HuH-7 (cell line): ENCODE measurements around the gene BTD.

ENCODE experiments used
- DNase-seq: peaks from one replicate; pipeline ENCODE4 v3.0.0; 2011; ENCODE audit warnings: low spot score

The BTD gene, protein sequence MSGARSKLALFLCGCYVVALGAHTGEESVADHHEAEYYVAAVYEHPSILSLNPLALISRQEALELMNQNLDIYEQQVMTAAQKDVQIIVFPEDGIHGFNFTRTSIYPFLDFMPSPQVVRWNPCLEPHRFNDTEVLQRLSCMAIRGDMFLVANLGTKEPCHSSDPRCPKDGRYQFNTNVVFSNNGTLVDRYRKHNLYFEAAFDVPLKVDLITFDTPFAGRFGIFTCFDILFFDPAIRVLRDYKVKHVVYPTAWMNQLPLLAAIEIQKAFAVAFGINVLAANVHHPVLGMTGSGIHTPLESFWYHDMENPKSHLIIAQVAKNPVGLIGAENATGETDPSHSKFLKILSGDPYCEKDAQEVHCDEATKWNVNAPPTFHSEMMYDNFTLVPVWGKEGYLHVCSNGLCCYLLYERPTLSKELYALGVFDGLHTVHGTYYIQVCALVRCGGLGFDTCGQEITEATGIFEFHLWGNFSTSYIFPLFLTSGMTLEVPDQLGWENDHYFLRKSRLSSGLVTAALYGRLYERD

DNA sequence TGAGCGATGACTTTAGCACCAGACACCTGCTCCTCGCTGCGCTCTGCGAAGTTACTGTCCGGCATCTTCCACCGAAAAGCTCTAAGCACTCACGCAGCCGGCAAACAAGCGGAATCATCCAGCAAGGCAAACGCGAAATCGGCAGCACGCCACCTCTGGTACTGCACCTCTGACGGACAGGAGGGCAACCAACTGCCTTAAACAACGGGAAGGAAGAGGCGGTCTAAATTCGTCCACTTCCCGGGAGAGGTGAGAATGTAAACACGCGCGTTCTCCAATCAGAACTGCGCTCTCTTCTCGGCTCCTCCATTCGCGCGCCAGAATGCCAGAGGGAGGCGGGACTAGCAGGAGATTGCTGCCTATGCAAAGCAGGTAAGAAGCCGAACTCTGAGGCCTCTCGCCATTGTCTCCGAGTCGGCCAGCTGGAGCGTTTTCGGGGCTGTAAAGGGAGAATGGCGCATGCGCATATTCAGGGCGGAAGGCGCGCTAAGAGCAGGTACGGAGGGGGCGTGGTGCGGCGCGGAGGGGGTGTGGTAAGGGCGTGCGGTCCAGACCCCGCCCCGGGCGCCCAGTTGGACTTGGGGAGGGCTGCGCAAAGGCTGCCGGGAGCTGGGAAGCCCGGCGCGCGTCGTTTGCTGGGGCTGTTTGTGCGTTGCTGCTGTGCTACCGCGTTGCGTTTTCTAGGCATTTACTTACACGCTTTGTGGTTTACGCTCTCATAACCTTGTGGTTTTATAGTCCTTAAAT lies at the start of gene BTD, which contains the start of gene HACL1:
Gene BTD, plus strand, starts transcription at position 347 of the 747 bp plus-strand sequence. CDS start 33,695 bp downstream, outside the sequence.
Gene HACL1, minus strand, starts transcription at position 171 of the 747 bp plus-strand sequence. Its CDS starts 106 bp downstream, at position 65.
- peak; percentile 97 for DNase-seq

DNA sequence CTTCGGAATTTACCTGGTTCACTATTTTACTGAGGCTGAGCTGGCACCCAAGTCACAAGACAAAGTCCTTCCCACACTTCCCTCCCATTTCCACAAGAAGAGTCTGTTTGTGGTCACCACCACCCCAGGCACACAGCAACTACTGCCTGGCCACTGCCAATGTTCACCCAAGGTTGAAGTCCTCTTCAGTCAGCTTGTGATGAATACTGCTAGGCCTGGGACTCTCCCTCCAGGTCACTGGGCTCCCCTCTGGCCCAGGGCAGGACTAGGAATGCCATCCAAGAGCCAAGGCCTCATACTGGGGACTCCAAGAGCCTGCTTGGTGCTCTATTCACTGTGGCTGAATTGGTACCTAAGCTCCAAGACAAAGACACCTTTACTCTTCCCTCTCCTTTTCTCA lies 49.6 kb upstream of the BTD start:
- no peak for DNase-seq

DNA sequence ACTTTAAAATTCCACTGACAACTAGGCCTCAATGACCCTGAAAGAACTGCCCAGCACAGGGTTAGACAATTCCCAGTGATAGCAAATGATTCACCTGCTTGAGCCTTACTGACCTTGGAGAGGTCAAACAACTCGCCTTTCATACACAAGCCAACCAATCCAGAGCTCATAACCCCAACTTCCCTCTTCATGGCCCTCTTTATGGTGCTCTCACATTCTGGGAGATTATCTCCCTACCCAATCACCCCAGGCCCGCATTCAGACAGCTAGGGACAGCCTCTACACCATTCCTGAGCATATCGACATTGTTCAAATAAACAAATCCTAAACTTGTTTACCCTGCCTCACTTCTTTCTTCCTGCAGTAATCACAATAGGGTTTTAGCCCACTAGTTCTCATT lies 47.8 kb upstream of the BTD start:
- DNase-seq, result peak; percentile 46

DNA sequence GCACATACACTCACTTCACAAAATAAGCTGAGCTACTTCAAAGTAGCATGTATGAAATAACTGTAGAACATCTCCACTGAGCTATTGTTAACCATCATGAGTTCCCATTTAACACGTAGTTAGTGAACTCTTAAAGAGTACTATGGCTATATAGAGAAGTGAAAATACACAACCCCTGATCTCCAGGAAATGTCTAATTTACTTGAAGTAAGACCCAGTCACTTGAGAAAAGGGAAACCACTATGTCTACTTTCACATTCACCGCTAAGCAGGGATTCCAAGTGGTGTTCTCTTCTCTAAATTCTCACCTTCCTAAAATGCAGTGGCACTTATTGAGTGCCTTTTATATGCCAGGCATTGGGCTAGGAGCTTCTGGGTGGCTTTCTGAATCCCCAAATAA lies 45.0 kb upstream of the BTD start:
- no peak for DNase-seq

DNA sequence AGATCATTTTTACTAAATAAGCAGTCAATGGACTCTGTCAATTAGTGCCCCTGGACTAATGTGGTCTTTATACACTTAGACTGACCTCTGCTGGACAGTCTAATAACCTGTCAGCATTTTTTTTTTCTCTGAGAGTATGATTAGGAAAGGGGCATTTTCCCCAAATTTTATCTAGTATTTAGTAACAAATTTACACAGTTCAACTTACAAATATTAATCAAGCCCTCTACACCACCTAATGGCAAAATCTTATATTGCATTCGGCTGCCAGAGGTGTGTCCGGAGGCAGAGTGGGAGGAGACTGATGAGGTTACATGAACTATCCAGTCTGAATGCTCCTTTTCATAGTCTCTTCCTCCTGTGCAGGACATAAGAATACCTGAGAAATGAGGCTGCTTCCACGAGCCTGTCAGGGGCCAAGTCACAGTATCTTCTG lies 44.0 kb upstream of the BTD start:
- DNase-seq, result peak; percentile 64

DNA sequence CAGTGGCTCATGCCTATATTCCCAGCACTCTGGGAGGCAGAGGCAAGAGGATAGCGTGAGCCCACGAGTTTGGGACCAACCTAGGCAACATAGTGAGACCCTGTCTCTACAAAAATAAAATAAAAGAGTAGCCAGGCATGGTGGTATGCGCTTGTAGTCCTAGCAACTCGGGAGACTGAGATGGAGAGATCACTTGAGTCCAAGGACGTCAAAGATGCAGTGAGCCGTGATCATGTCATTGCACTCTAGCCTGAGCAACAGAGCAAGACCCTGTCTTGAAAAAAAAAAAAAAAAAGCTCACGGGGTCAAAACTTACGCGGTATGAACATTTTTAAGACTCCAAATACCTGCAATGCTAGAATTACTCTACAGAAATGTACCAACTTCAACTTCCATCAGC lies 43.0 kb upstream of the BTD start:
- no peak for DNase-seq

DNA sequence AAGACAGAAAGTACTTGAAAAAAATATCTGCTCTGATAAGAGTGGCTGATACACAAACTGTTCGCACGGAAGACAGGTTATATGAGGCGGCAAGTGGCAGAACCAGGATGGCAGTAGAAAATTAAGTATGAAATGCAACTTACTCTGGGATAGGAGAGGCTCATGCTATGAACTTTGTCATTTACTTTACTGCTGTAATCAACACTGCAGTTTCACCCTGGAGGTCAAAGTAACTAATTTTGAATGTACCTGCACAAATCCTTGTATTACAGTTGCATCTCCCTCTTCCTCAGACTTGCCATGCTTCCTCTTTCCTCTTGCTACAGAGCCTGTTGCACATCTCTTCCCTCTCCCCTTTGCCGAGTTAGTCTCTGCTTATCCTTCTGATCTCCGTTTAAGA lies 39.0 kb upstream of the BTD start:
- no peak for DNase-seq

DNA sequence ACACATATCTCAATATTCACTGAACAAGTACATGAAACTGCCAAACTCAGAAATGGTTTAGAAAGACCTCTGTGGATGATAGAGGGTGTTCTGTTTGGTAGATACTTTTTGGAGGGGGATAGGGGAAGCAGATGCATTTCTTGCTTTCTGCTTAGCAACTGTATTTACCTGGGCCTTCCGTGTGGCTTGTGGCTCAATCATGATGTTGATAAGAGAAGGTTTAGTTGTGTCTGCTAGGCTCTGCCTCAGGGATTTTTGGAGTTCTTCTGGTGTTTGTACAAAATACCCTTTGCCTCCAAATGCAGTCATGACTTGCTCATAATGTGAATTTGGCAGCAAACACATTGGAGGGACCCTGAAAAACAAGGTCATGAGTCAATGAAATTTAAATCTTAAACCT lies 38.4 kb upstream of the BTD start:
- no peak for DNase-seq

DNA sequence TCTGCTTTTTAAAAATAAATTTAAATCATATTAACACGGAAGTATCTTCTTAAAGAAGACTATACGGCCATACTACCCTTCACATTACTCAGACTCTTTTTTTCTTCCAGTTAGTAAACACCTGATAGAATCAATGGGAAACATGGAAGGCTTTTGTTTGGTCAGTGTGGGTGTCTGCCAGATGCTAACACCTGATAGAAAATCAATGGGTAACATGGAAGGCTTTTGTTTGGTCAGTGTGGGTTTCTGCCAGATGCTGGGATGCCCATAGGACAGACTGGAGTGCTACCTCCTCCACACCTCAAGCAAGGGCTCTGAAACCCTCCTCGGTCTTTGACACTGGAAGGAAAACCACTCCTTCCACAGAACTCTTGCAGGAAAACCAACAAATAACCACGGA lies 29.4 kb upstream of the BTD start:
- DNase-seq, result no peak

DNA sequence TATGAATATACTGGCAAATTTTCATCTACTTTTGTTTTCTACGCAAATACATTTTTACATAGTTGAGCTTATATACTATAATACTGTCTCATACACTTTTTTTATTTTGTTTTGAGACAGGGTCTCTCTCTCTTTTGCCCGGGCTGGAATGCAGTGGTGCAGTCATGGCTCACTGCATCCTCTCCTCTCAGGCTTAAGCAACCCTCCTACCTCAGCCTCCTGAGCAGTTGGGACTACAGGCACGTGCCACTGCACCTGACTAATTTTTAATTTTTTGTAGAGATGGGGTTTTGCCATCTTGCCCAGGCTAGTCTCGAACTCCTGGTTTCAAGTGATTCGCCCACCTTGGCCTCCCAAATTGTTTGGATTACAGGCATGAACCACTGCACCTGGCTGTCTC lies 26.1 kb upstream of the BTD start:
- no peak for DNase-seq

DNA sequence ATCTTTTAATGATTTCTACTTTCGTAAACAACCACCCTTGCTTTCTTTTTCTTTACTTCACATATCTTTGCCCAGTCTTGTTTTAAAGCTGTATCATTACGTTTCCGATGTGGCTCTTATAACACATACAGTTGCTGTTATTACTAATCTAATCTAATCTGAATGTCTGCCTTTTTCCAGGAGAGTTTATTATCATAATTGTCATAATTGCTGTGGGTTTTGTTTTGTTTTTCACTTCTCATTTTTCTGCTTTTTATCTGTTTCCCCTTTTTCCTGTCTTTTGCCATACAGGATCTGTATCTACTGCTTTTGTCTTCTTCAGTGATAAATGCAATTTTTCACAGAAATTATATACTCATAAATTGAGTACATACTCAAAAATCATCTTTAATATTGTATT lies 25.1 kb upstream of the BTD start:
- no peak for DNase-seq

DNA sequence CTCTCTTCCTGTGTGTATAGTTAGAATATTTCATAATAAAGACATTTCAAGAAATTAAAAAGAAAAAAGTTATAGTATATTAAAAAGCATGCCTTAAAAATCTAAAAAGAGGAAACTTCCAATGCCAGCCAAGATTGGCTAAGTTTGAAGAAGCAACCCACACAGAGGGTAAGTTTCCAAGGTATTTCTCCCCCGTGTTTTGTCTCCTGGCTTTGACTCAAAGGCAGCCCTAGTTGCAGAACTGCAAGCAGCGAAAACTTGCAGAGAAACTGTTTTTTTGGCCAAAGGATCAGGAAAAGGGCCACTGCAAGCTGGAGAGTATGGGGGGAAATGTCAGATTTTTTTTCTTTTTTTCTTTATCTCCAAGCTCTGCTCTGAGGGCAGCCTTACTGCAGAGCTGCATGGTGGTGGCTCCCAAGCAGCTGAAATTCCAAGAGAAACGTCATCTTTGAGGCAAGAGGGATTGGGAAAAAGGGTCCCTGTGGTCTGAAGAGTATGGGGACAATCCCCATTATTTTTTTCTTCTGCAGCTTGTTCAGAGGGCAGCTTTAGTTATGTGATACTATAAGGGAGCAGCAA lies 23.2 kb upstream of the BTD start:
- no peak for DNase-seq

DNA sequence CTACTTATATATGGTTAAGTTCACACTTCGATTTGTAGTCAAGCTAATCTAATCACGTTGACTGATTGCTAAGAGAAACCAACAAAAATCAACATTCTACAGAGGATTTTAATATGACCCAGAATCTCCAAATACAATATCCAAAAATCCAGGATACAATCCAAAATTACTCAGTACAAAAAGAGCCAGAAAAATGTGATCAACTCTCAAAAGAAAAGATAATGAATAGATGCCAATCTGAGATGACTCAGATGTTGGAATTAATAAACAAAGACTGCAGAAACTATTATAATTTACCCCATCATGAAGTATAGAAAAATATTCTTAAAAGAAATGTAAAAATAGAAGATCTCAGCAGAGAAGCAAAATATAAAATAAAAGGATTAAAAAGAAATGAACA lies 22.5 kb upstream of the BTD start:
- no peak for DNase-seq

DNA sequence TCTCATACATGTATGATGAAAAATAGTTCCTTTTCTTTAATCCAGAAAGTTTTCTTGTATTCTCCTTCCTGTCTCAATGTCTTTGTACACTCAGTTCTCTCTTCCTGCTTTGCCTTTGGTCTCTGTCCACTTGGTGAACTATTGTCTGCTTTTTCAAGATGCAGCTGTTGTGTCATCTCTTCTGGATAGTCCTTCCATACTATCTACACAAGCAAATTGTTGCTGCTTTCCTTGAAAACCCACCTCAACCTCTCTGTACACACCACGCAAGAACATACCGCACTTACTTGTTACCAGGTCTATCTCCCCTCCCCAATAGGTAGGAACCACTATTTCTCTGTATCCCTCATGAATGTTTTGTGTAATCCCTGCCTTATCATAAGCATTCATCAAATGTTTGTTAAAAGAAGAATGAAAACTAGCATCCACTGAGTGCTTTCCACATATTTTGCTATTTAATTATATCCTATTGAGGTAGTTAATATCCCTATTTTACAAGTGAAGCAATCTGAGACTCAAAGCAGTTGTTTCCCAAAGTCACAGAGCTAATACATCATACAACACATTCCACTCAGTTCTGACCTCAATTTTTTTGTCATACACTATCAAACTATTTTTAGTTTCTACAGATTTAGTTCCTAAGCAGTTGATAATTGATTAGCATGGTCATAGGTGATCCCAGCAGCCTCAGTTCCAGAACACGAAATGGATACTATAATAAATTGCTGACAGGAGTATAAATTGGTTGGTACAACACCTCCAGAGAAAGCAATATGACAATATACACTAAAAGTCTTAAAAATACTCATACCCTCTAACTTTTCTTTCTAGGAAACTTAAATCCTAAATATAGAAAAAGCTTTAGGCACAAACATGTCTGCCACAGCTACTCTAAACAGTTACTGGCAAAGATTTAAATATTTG lies 19.8 kb upstream of the BTD start:
- DNase-seq, result no peak

DNA sequence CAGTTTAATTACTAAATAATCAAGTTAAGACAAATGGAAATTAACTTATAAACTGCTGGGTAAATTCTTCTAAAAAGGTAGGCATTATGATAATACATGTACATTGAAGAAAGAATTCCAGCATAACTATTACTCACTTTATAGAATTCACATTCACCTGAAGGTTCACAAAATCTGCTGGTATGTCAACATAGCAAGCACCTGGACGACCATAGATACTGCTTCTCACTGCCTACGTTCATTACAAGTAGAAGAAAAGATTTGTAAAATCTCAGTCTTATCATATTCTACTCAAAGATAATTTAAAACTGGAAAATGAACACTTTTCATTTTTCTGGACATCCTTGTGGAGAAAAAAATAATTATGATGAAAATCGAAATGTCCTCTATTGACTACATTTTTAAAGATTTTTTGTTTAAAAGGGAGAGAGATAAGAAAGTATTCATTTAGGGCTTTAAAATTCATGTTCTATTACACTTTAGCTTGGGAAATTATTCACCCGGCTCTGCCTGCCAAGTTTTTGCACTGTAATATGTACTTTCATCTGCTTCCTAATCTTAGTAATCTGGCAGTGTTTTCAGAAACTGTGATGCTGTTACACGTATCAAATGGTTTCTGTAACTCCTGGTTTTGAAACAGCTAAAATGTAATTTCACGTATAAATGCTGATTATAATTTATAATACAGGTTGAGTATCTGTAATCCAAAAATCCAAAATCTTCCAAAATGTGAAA lies 16.3 kb upstream of the BTD start:
- DNase-seq, result no peak

DNA sequence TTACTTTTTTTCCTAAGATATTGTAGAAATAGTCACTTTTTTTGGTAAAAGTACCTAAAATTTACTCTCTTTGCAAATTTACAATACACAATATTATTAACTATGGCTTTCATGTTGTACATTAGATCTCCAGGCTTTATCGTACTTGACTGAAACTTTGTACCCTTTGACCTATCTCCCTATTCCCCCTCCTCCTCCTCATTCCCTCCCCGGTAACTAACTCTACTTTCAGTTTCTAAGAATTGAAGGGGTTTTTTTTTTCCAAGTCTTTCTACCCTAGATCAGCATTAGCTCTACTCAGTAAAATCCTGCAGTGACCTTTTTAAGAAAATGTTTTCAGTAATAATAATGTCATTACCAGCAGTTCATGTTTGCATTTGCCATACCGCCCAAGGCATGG lies 10.3 kb upstream of the BTD start:
- DNase-seq, result no peak

DNA sequence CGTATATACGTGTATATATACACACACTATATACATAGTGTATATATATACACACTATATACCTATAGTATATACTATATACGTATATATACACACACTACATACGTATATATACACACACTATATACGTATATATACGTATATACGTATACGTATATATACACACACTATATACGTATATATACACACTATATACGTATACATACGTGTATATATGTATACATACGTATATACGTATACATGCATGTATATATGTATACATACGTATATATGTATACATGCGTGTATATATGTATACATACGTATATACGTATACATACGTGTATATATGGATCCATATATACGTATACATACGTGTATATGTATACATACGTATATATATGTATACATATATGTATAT lies 9.6 kb upstream of the BTD start:
- no peak for DNase-seq

DNA sequence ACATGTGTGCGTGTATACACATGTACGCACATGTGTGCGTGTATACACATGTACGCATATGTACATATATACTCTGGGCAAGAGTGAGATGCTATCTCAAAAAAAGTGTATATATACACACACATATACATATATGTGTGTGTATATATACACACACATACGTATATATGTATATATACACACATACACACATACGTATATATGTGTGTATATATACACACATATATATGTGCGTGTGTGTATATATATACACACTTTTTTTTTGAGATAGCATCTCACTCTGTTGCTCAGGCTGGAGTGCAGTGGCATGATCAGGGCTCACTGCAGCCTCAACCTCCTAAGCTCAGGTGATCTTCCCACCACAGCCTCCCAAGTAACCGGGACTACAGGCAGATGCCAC lies 8.6 kb upstream of the BTD start:
- DNase-seq, result no peak

DNA sequence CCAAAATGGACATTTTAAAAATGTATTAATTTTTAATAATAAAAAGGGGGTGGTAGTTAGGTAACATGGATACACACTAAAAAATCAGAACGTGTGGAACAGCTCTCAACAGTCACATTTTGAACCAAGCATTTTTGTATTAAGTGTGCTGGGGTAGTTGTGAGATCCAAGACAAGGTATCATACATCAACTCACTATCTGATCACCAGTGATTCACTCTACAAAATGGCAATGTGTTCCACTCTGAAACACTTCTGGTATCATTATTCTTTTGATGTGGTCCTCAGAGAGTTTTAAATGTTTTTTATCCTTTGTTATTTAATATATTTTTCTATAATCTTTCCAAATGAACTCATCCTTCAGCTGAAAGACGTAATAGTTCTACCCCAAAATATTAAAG lies 5.6 kb upstream of the BTD start:
- DNase-seq, result no peak

DNA sequence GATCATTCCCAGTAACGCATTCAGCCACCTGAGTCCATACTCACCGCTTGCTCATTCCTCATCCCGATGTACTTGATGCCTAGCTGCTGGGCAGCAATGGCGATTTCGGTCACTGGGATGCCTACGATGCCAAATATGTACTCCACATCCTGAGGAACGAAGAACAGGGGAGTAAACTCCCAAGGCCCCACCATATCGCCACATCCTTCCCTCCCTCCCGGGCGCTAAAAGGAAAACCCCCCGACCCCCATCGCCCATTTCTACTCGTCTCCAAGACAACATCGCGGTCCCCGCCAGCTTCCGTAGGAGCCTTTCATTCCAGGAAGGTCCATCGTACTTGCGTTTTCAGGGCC lies 523 bp upstream of the BTD start:
- no peak for DNase-seq

DNA sequence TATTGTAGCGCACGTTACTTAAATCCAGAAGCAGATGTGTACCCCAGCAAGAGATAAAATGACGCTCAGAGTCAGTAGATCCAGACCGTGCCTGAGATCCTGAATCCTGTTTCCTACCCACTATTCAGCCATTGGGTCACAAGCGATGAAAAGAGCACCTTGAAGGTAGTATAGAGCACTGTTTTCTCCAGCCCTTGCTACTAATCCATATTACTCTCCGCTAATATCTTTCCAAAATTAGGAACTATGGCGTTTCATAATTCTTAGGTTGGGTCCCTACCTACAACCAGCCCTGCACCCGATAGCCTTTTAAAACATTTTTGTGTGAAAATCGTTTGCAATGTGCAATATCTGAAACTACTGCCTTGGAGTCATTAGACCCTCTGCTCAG lies 596 bp downstream of the BTD start:
- peak; percentile 57 for DNase-seq
